ENCODE results near the gene NEUROD2. TPM values are rescaled to one million over a fixed set of nuclear protein-coding genes. Genes with fewer than 3 reads are reported as not detected.

NEUROD2 gene
- total and polyA plus RNA-seq, 2 of the 13 experiments (the other 11 are each of a cell fraction or from before 2014, with no cell fraction given), result not detected

DNA sequence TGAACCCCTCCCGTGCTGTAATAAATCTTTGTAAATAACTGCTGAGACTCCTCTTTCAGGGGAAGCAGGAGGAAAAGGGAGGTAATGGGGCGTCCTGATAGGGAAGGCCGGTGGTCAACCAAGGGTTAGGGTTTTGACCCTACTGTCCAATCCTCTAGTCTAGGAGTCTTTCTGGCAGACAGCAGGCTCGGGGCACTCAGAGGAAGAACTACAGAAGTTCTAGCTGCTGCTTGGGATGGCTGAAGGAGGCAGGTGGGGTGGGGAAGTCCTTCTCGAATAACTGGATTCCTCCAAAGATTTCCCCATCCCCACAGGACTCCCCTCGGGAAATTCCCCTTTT is 28.8 kb upstream of the NEUROD2 start:
- no peaks in the 10 kb centered on the region for H3K9me3 ChIP-seq (ENCODE audit: low read length)
- CTCF ChIA-PET (ENCODE audit: low intra/inter-chr PET ratio, low total read pairs), result interaction anchor here (1.5 to 5.6 kb wide), 2 partner anchors 14 to 118 kb away, joined by 5 to 70 read pairs; no protein-coding TSS in a partner anchor
- in situ Hi-C loops (cut with HindIII; ENCODE audit: extremely low pct_ligation_motif_present, low pct_unique_long_range_greater_than_20kb) (no loop called here), intact Hi-C loops (cut with micrococcal nuclease; ENCODE audit: unreplicated experiment) (no loop called here)
- peak overlapping the region; percentile 87 to 94 (median 88) for H3K4me3 ChIP-seq (replicated peaks in 1 of 3; ENCODE audit: insufficient read depth in 1 of 3, low read depth in 2 of 3, low read length in 3 of 3)
- POLR2A ChIA-PET, result interaction anchor here (0.8 to 2.6 kb wide), 3 partner anchors 13 to 64 kb away, joined by 3 to 7 read pairs (median 3); partner anchors contain the start of gene ERBB2
- peak overlapping the region; percentile 80 for H3K27ac ChIP-seq (ENCODE audit: extremely low read length, insufficient read depth, low read length)
- DNase-seq (ENCODE audit: low spot score) (no peak), FAIRE-seq (no peak), ATAC-seq (no peak)
- peaks cover 37% of the 10 kb centered on the region for H3K79me2 ChIP-seq (ENCODE audit: insufficient read depth, low read length)
- peak overlapping the region; percentile 75 for H2AFZ ChIP-seq (ENCODE audit: low read length)
- peaks cover 3 to 21% of the 10 kb centered on the region in 2 experiments; a peak in 3 of 5 replicates for H3K27me3 ChIP-seq (ENCODE audit: control insufficient read depth in 1 of 2, insufficient read depth in 2 of 2, low read length in 2 of 2)
- 0 out of 2 replicates have a peak, but pooled peaks cover 3% of the 10 kb centered on the region for H4K20me1 ChIP-seq (ENCODE audit: insufficient read depth, low read length)
- H3K9ac ChIP-seq (ENCODE audit: insufficient read depth, low read depth, low read length), result peak overlapping the region; percentile 89
- H3K4me2 ChIP-seq (ENCODE audit: low read depth, low read length), result peak overlapping the region; percentile 99
- TSS peak; percentile 91 for BruUV-seq (replicated peaks)
- H3K4me1 ChIP-seq (ENCODE audit: insufficient read depth, low read length), result peaks cover 83% of the 10 kb centered on the region
- 11% methylated on average over 6 of the region's 6 CpGs for WGBS (ENCODE audit: low lambda C conversion rate)
- H3K36me3 ChIP-seq (replicated peaks in 1 of 2; ENCODE audit: control insufficient read depth in 1 of 2, insufficient read depth in 2 of 2, low read length in 2 of 2), result no peaks in the 10 kb centered on the region; a peak in 1 of 5 replicates
- 0 out of 2 replicates have a peak, but pooled peaks have one; percentile 16 for TF ChIP-seq ZNF598 (CRISPR knock-in tag; IDR thresholded peaks at IDR 0.05; ENCODE audit: borderline replicate concordance)
- TF ChIP-seq NKX3-1 (CRISPR knock-in tag; IDR thresholded peaks at IDR 0.05), result 0 out of 2 replicates have a peak, but pooled peaks have one; percentile 22
- TF ChIP-seq MAX (IDR thresholded peaks at IDR 0.05), result no peak
- TF ChIP-seq, protein P1, sequence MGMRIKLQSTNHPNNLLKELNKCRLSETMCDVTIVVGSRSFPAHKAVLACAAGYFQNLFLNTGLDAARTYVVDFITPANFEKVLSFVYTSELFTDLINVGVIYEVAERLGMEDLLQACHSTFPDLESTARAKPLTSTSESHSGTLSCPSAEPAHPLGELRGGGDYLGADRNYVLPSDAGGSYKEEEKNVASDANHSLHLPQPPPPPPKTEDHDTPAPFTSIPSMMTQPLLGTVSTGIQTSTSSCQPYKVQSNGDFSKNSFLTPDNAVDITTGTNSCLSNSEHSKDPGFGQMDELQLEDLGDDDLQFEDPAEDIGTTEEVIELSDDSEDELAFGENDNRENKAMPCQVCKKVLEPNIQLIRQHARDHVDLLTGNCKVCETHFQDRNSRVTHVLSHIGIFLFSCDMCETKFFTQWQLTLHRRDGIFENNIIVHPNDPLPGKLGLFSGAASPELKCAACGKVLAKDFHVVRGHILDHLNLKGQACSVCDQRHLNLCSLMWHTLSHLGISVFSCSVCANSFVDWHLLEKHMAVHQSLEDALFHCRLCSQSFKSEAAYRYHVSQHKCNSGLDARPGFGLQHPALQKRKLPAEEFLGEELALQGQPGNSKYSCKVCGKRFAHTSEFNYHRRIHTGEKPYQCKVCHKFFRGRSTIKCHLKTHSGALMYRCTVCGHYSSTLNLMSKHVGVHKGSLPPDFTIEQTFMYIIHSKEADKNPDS (CRISPR knock-in tag; IDR thresholded peaks at IDR 0.05), result 0 out of 2 replicates have a peak, but pooled peaks have one; percentile 9
- TF ChIP-seq, protein P2, sequence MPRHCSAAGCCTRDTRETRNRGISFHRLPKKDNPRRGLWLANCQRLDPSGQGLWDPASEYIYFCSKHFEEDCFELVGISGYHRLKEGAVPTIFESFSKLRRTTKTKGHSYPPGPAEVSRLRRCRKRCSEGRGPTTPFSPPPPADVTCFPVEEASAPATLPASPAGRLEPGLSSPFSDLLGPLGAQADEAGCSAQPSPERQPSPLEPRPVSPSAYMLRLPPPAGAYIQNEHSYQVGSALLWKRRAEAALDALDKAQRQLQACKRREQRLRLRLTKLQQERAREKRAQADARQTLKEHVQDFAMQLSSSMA (CRISPR knock-in tag; IDR thresholded peaks at IDR 0.05), result peak; percentile 76
- peak; percentile 5; the same call in 1 of the 2 replicates for TF ChIP-seq FOXA3 (CRISPR knock-in tag; IDR thresholded peaks at IDR 0.05)
- no peak; the same call in 1 of the 2 replicates for TF ChIP-seq MIER2 (CRISPR knock-in tag; IDR thresholded peaks at IDR 0.05)
- TF ChIP-seq SETDB1 (CRISPR knock-in tag; IDR thresholded peaks at IDR 0.05; ENCODE audit: borderline replicate concordance), result 0 out of 2 replicates have a peak, but pooled peaks have one; percentile 39
- TF ChIP-seq ZNF501 (CRISPR knock-in tag; IDR thresholded peaks at IDR 0.05), result peak; percentile 88
- TF ChIP-seq THAP8 (CRISPR knock-in tag; IDR thresholded peaks at IDR 0.05; ENCODE audit: borderline replicate concordance), result 0 out of 2 replicates have a peak, but pooled peaks have one; percentile 84
- TF ChIP-seq ZNF232 (CRISPR knock-in tag; IDR thresholded peaks at IDR 0.05; ENCODE audit: borderline replicate concordance), result 0 out of 2 replicates have a peak, but pooled peaks have one; percentile 9
- TF ChIP-seq SNAPC2 (CRISPR knock-in tag; IDR thresholded peaks at IDR 0.05), result 0 out of 2 replicates have a peak, but pooled peaks have one; percentile 31
- TF ChIP-seq ZNF605 (CRISPR knock-in tag; IDR thresholded peaks at IDR 0.05), result 0 out of 2 replicates have a peak, but pooled peaks have one; percentile 7
- no peak for TF ChIP-seq HNRNPLL (IDR thresholded peaks at IDR 0.05; ENCODE audit: low read depth, low read length, poor library complexity, severe bottlenecking)
- no peak for TF ChIP-seq ZFY (CRISPR knock-in tag; IDR thresholded peaks at IDR 0.05)
- TF ChIP-seq FOXJ3 (CRISPR knock-in tag; IDR thresholded peaks at IDR 0.05; ENCODE audit: borderline replicate concordance), result 0 out of 2 replicates have a peak, but pooled peaks have one; percentile 1

All from HepG2 (cell line).